Chondrocyte (in vitro differentiated cells): Measurements from ENCODE around the gene BPIFA2. TPM values are rescaled to one million over a fixed set of nuclear protein-coding genes. Genes with fewer than 3 reads are reported as not detected.

ENCODE experiments used
- DNase-seq: peaks from one replicate; pipeline ENCODE4 v3.0.0; 2021; ENCODE audit warnings: mixed read lengths, low spot score
- H3K27ac Mint-ChIP-seq: one replicate; pipeline ENCODE4 v1.8.0; 2021; ENCODE audit warnings: mild to moderate bottlenecking, moderate library complexity, mixed read lengths; ENCODE audit not compliant: unreplicated experiment
- H3K27me3 Mint-ChIP-seq: 2 replicates; pipeline ENCODE4 v1.8.0; 2021; ENCODE audit warnings: low read depth, mixed read lengths
- H3K36me3 Mint-ChIP-seq: 2 replicates; pipeline ENCODE4 v1.8.0; 2021; ENCODE audit warnings: low read depth, mixed read lengths
- H3K4me1 Mint-ChIP-seq: 2 replicates; pipeline ENCODE4 v1.8.0; 2021; ENCODE audit warnings: low read depth, mild to moderate bottlenecking, mixed read lengths
- H3K4me3 Mint-ChIP-seq: one replicate; pipeline ENCODE4 v1.8.0; 2021; ENCODE audit warnings: mild to moderate bottlenecking, moderate library complexity, mixed read lengths; ENCODE audit not compliant: unreplicated experiment
- H3K9me3 Mint-ChIP-seq: 2 replicates; pipeline ENCODE4 v1.8.0; 2021; ENCODE audit warnings: low read depth, mixed read lengths
- CTCF ChIP-seq: fragments of 200-600 bp; sonication (generic); IDR thresholded peaks from 2 replicates; pipeline ENCODE4 v1.5.0; 2021; ENCODE audit warnings: antibody characterized with exemption, mild to moderate bottlenecking, moderate library complexity
- total RNA-seq: library from RNA; stranded (reverse); gene quantifications from 3 replicates; pipeline ENCODE4 v1.2.1, GENCODE V29; 2021

The BPIFA2 gene
- total RNA-seq, 1 donor from 2014 or later, result not detected

GRCh38 chr20:33160681-33161080, 7.3 kb upstream of the BPIFA2 start:
- Mint-ChIP-seq H3K27ac (no peak overlapping the region), H3K4me1 (no peaks in the 10 kb centered on the region), H3K4me3 (no peak overlapping the region), H3K36me3 (no peaks in the 10 kb centered on the region), H3K9me3 (no peaks in the 10 kb centered on the region), H3K27me3 (peaks cover 51% of the 10 kb centered on the region)
- TF ChIP-seq CTCF, result no peak
- no peak for DNase-seq

- no peaks in the 10 kb centered on the region for H3K9me3 Mint-ChIP-seq
- no peaks in the 10 kb centered on the region for H3K4me1 Mint-ChIP-seq
- peaks cover 41% of the 10 kb centered on the region for H3K27me3 Mint-ChIP-seq
- H3K36me3 Mint-ChIP-seq, result no peaks in the 10 kb centered on the region
- DNase-seq, result no peak
- TF ChIP-seq CTCF, result no peak
- no peak overlapping the region for H3K4me3 Mint-ChIP-seq
- H3K27ac Mint-ChIP-seq, result no peak overlapping the region
Measured at GRCh38 chr20:33162313-33162712, 5.6 kb upstream of the BPIFA2 start.

- TF ChIP-seq CTCF, result no peak
- Mint-ChIP-seq H3K27ac (no peak overlapping the region), H3K36me3 (no peaks in the 10 kb centered on the region), H3K4me3 (no peak overlapping the region), H3K27me3 (peaks cover 41% of the 10 kb centered on the region), H3K4me1 (no peaks in the 10 kb centered on the region), H3K9me3 (no peaks in the 10 kb centered on the region)
- no peak for DNase-seq
Measured at GRCh38 chr20:33162753-33163152, 5.2 kb upstream of the BPIFA2 start.

- Mint-ChIP-seq H3K36me3 (no peaks in the 10 kb centered on the region), H3K27me3 (peaks cover 32% of the 10 kb centered on the region), H3K9me3 (peaks cover 8% of the 10 kb centered on the region), H3K4me3 (no peak overlapping the region), H3K4me1 (no peaks in the 10 kb centered on the region), H3K27ac (no peak overlapping the region)
- no peak for TF ChIP-seq CTCF
- no peak for DNase-seq
Measured at GRCh38 chr20:33163856-33164762, 3.9 kb upstream of the BPIFA2 start.

GRCh38 chr20:33164763-33165095, 3.2 kb upstream of the BPIFA2 start:
- Mint-ChIP-seq H3K27ac (no peak overlapping the region), H3K27me3 (peaks cover 32% of the 10 kb centered on the region), H3K4me1 (no peaks in the 10 kb centered on the region), H3K36me3 (no peaks in the 10 kb centered on the region), H3K9me3 (peaks cover 14% of the 10 kb centered on the region), H3K4me3 (no peak overlapping the region)
- no peak for DNase-seq
- TF ChIP-seq CTCF, result no peak
